Mesendoderm (in vitro differentiated cells): ENCODE measurements around the gene DNER.

Source experiments
- DNase-seq: peaks from one replicate; pipeline ENCODE4 v3.0.0; 2013
- H2AK5ac ChIP-seq: 2 replicates; pipeline ENCODE4 v1.6.1; 2013; ENCODE audit warnings: low read length, inconsistent platforms
- H2BK120ac ChIP-seq: 2 replicates; pipeline ENCODE4 v1.6.1; 2013; ENCODE audit warnings: low read depth, mild to moderate bottlenecking, low read length, moderate library complexity, mixed read lengths
- H2BK15ac ChIP-seq: replicated peaks from 2 replicates; pipeline ENCODE4 v1.6.1; 2013; ENCODE audit warnings: low read depth, mild to moderate bottlenecking, moderate library complexity
- H2BK5ac ChIP-seq: 2 replicates; pipeline ENCODE4 v1.6.1; 2013; ENCODE audit warnings: low read length, inconsistent platforms
- H3K18ac ChIP-seq: 2 replicates; pipeline ENCODE4 v1.6.1; 2013; ENCODE audit warnings: mild to moderate bottlenecking, low read length, mixed read lengths
- H3K23ac ChIP-seq: one replicate; pipeline ENCODE4 v1.6.1; 2013; ENCODE audit warnings: low read length
- H3K27ac ChIP-seq: 2 replicates; pipeline ENCODE4 v1.5.1; 2013; ENCODE audit warnings: low read depth, mild to moderate bottlenecking, inconsistent platforms, low read length, moderate library complexity
- H3K27me3 ChIP-seq: 2 replicates; pipeline ENCODE4 v1.6.1; 2013; ENCODE audit warnings: low read length, control low read depth, mild to moderate bottlenecking, inconsistent platforms; ENCODE audit not compliant: insufficient read depth, poor library complexity
- H3K36me3 ChIP-seq: 2 replicates; pipeline ENCODE4 v1.6.1; 2013; ENCODE audit warnings: low read length, inconsistent platforms; ENCODE audit not compliant: control insufficient read depth, insufficient read depth
- H3K4ac ChIP-seq: one replicate; pipeline ENCODE4 v1.6.1; 2013; ENCODE audit warnings: low read depth, mild to moderate bottlenecking, low read length, moderate library complexity
- H3K4me1 ChIP-seq: 2 replicates; pipeline ENCODE4 v1.6.1; 2013; ENCODE audit warnings: low read depth, low read length, inconsistent platforms; ENCODE audit not compliant: control insufficient read depth
- H3K4me2 ChIP-seq: 2 replicates; pipeline ENCODE4 v1.6.1; 2013; ENCODE audit warnings: low read length
- H3K4me3 ChIP-seq: 2 replicates; pipeline ENCODE4 v1.5.1; 2013; ENCODE audit warnings: mild to moderate bottlenecking, low read length
- H3K56ac ChIP-seq: one replicate; pipeline ENCODE4 v1.6.1; 2013; ENCODE audit warnings: low read length
- H3K79me1 ChIP-seq: 2 replicates; pipeline ENCODE4 v1.6.1; 2013; ENCODE audit warnings: low read length, inconsistent platforms
- H3K79me2 ChIP-seq: 2 replicates; pipeline ENCODE4 v1.6.1; 2013; ENCODE audit warnings: mild to moderate bottlenecking, low read length; ENCODE audit not compliant: control insufficient read depth, insufficient read depth
- H3K9ac ChIP-seq: 2 replicates; pipeline ENCODE4 v1.6.1; 2013; ENCODE audit warnings: low read length, inconsistent platforms
- H4K5ac ChIP-seq: one replicate; pipeline ENCODE4 v1.6.1; 2013; ENCODE audit warnings: low read length
- H4K8ac ChIP-seq: one replicate; pipeline ENCODE4 v1.6.1; 2013; ENCODE audit warnings: low read depth, mild to moderate bottlenecking, control low read depth, low read length, moderate library complexity
- WGBS: extraction: QIAGEN DNeasy Blood & Tissue Kit; methylation state at CpG from one replicate; pipeline ENCODE4 v1.1.7; 2013; ENCODE audit warnings: low lambda C conversion rate, missing lambda C conversion rate; ENCODE audit not compliant: insufficient coverage; ENCODE audit errors: extremely low coverage; 5-methylcytosine and 5-hydroxymethylcytosine counted together

The DNER gene

GRCh38 chr2:229686122-229686919, 28.0 kb downstream of the DNER start:
- Histone ChIP-seq H3K18ac (no peak overlapping the region), H3K9ac (no peak overlapping the region), H3K4ac (no peak overlapping the region), H4K5ac (no peak overlapping the region), H3K4me3 (no peak overlapping the region), H3K27me3 (peaks cover 2% of the 10 kb centered on the region), H3K4me1 (no peaks in the 10 kb centered on the region), H3K79me2 (no peaks in the 10 kb centered on the region), H3K56ac (no peak overlapping the region), H3K4me2 (no peak overlapping the region), H2AK5ac (no peak overlapping the region), H3K23ac (no peak overlapping the region), H3K79me1 (no peaks in the 10 kb centered on the region), H2BK5ac (no peak overlapping the region), H4K8ac (no peak overlapping the region), H2BK15ac (no peak overlapping the region), H3K27ac (no peak overlapping the region), H2BK120ac (no peak overlapping the region), H3K36me3 (no peaks in the 10 kb centered on the region)
- DNase-seq = no peak
- no CpG with 5 or more reads among the region's 6 CpGs for WGBS

GRCh38 chr2:229684942-229685562, 29.3 kb downstream of the DNER start:
- no peaks in the 10 kb centered on the region for H3K79me1 ChIP-seq

GRCh38 chr2:229679393-229680125, 34.8 kb downstream of the DNER start:
- Histone ChIP-seq H3K4ac (no peak overlapping the region), H3K56ac (no peak overlapping the region), H3K79me1 (no peaks in the 10 kb centered on the region), H4K5ac (no peak overlapping the region), H3K4me2 (no peak overlapping the region), H3K4me3 (no peak overlapping the region), H3K9ac (no peak overlapping the region), H2BK15ac (no peak overlapping the region), H3K18ac (no peak overlapping the region), H3K36me3 (no peaks in the 10 kb centered on the region), H2AK5ac (no peak overlapping the region), H2BK120ac (no peak overlapping the region), H3K23ac (no peak overlapping the region), H3K79me2 (no peaks in the 10 kb centered on the region), H4K8ac (no peak overlapping the region), H3K4me1 (no peaks in the 10 kb centered on the region), H2BK5ac (no peak overlapping the region), H3K27me3 (no peaks in the 10 kb centered on the region), H3K27ac (no peak overlapping the region)
- no CpG with 5 or more reads among the region's 4 CpGs for WGBS
- DNase-seq = no peak

More at GRCh38 chr2:229684942-229685562, 29.3 kb downstream of the DNER start:
- Histone ChIP-seq H3K4me1 (no peaks in the 10 kb centered on the region), H3K36me3 (no peaks in the 10 kb centered on the region), H3K9ac (no peak overlapping the region), H3K27me3 (peaks cover 2% of the 10 kb centered on the region), H3K79me2 (no peaks in the 10 kb centered on the region), H3K23ac (no peak overlapping the region), H3K4ac (no peak overlapping the region), H4K5ac (no peak overlapping the region), H3K18ac (no peak overlapping the region), H2AK5ac (no peak overlapping the region), H2BK120ac (no peak overlapping the region), H4K8ac (no peak overlapping the region), H3K27ac (no peak overlapping the region), H3K4me2 (no peak overlapping the region), H2BK15ac (no peak overlapping the region), H2BK5ac (no peak overlapping the region), H3K4me3 (no peak overlapping the region), H3K56ac (no peak overlapping the region)
- DNase-seq = no peak
- no CpG with 5 or more reads among the region's 6 CpGs for WGBS

GRCh38 chr2:229675569-229675968, 38.8 kb downstream of the DNER start:
- WGBS = no CpG with 5 or more reads among the region's 4 CpGs
- Histone ChIP-seq H3K23ac (no peak overlapping the region), H3K79me1 (no peaks in the 10 kb centered on the region), H3K36me3 (no peaks in the 10 kb centered on the region), H3K56ac (no peak overlapping the region), H3K27ac (no peak overlapping the region), H3K27me3 (no peaks in the 10 kb centered on the region), H3K18ac (no peak overlapping the region), H2AK5ac (no peak overlapping the region), H2BK5ac (no peak overlapping the region), H3K9ac (no peak overlapping the region), H3K4me1 (no peaks in the 10 kb centered on the region), H4K5ac (no peak overlapping the region), H3K4me3 (no peak overlapping the region), H3K79me2 (no peaks in the 10 kb centered on the region), H2BK15ac (no peak overlapping the region), H3K4me2 (no peak overlapping the region), H4K8ac (no peak overlapping the region), H2BK120ac (no peak overlapping the region), H3K4ac (no peak overlapping the region)
- DNase-seq = no peak

GRCh38 chr2:229674830-229675530, 39.4 kb downstream of the DNER start:
- H4K8ac ChIP-seq = no peak overlapping the region
- no peak for DNase-seq
- H3K4ac ChIP-seq = no peak overlapping the region
- H3K36me3 ChIP-seq = no peaks in the 10 kb centered on the region
- WGBS = no CpG with 5 or more reads among the region's 6 CpGs
- H3K79me1 ChIP-seq = no peaks in the 10 kb centered on the region
- no peaks in the 10 kb centered on the region for H3K79me2 ChIP-seq
- no peak overlapping the region for H4K5ac ChIP-seq
- no peaks in the 10 kb centered on the region for H3K4me1 ChIP-seq
- no peaks in the 10 kb centered on the region for H3K27me3 ChIP-seq
- H3K9ac ChIP-seq = no peak overlapping the region
- no peak overlapping the region for H3K4me2 ChIP-seq
- H3K27ac ChIP-seq = no peak overlapping the region
- no peak overlapping the region for H2BK15ac ChIP-seq
- no peak overlapping the region for H2BK120ac ChIP-seq
- H2AK5ac ChIP-seq = no peak overlapping the region
- no peak overlapping the region for H3K18ac ChIP-seq
- H3K56ac ChIP-seq = no peak overlapping the region
- H3K4me3 ChIP-seq = no peak overlapping the region
- H3K23ac ChIP-seq = no peak overlapping the region
- H2BK5ac ChIP-seq = no peak overlapping the region
